Stimulated activated CD8-positive, alpha-beta memory T cell treated with anti-CD3 and anti-CD28 coated beads, Interleukin-4, amount 100 ng/mL, for 4 hours (primary cell): ENCODE data around the gene COL15A1.

Source experiments
- DNase-seq, 2 donors: peaks; one replicate each; pipeline ENCODE4 v3.0.0-alpha.2; 2020; ENCODE audit warnings: low read depth in 2 of 2, low spot score in 1 of 2

The COL15A1 gene

GRCh38 chr9:98915599-98915998, 28.1 kb upstream of the COL15A1 start:
- no peak for DNase-seq

GRCh38 chr9:98916660-98917059, 27.0 kb upstream of the COL15A1 start:
- DNase-seq = no peak

- no peak for DNase-seq
Observed at GRCh38 chr9:98917746-98918487, 25.8 kb upstream of the COL15A1 start.

GRCh38 chr9:98921732-98922131, 22.0 kb upstream of the COL15A1 start:
- no peak for DNase-seq

- DNase-seq = no peak
Observed at GRCh38 chr9:98922721-98923435, 20.8 kb upstream of the COL15A1 start.

GRCh38 chr9:98923451-98924123, 20.1 kb upstream of the COL15A1 start:
- DNase-seq = no peak

- no peak for DNase-seq
Observed at GRCh38 chr9:98924946-98925820, 18.5 kb upstream of the COL15A1 start.

- no peak for DNase-seq
Observed at GRCh38 chr9:98925956-98926355, 17.8 kb upstream of the COL15A1 start.

- no peak for DNase-seq
Observed at GRCh38 chr9:98927724-98928123, 16.0 kb upstream of the COL15A1 start.

GRCh38 chr9:98929071-98929470, 14.6 kb upstream of the COL15A1 start:
- no peak for DNase-seq

GRCh38 chr9:98929895-98930341, 13.8 kb upstream of the COL15A1 start:
- DNase-seq = no peak

- no peak for DNase-seq
Observed at GRCh38 chr9:98930792-98931191, 12.9 kb upstream of the COL15A1 start.

- no peak for DNase-seq
Observed at GRCh38 chr9:98931600-98932389, 11.9 kb upstream of the COL15A1 start.

GRCh38 chr9:98933185-98933584, 10.5 kb upstream of the COL15A1 start:
- DNase-seq = no peak

- DNase-seq = no peak
Observed at GRCh38 chr9:98933890-98934289, 9.8 kb upstream of the COL15A1 start.

- no peak for DNase-seq
Observed at GRCh38 chr9:98935071-98935505, 8.6 kb upstream of the COL15A1 start.

GRCh38 chr9:98940276-98940675, 3.4 kb upstream of the COL15A1 start:
- no peak for DNase-seq

- DNase-seq = no peak
Observed at GRCh38 chr9:98941946-98942523, 1.7 kb upstream of the COL15A1 start.

GRCh38 chr9:98942906-98943681, 613 bp upstream of the COL15A1 start:
- no peak for DNase-seq
